PC-3 (cell line): ENCODE results near the gene PLAGL1. TPM values are rescaled to one million over a fixed set of nuclear protein-coding genes. Genes with fewer than 3 reads are reported as not detected.

Source experiments
- ATAC-seq: fragments of 200-7000 bp; cut with Tn5 transposase; 2 replicates; pipeline ENCODE4 v1.9.1; 2020; ENCODE audit warnings: mild to moderate bottlenecking, moderate library complexity
- BruUV-seq: library from RNA; stranded (reverse); fragments of 400-500 nt; replicated peaks from 2 replicates; lab custom pipeline; 2021; lab: Mats Ljungman, UMichigan
- CTCF ChIA-PET: fragments of 300-600 bp; sonication (Branson Sonifier 250); formaldehyde crosslinking; loops from one replicate; lab custom pipeline; 2022; ENCODE audit warnings: antibody characterized with exemption; lab: Charles Lee
- POLR2A ChIA-PET: fragments of 300-600 bp; sonication (Branson Sonifier 250); formaldehyde crosslinking; loops from one replicate; lab custom pipeline; 2022; ENCODE audit warnings: antibody characterized with exemption; ENCODE audit not compliant: unreplicated experiment; lab: Charles Lee
- DNase-seq: peaks from one replicate; pipeline ENCODE4 v3.0.0-alpha.2; 2015
- H2AFZ ChIP-seq: fragments of 300-600 bp; sonication (generic); 2 replicates; pipeline ENCODE4 v1.6.0; 2016; ENCODE audit warnings: antibody characterized with exemption, low read length
- H3F3A ChIP-seq: fragments of 300-600 bp; sonication (generic); one replicate; pipeline ENCODE4 v1.6.0; 2017; ENCODE audit warnings: antibody characterized with exemption, low read length, control low read depth, mild to moderate bottlenecking; ENCODE audit not compliant: unreplicated experiment
- H3K27ac ChIP-seq: fragments of 300-600 bp; sonication (generic); 2 replicates; pipeline ENCODE4 v1.5.1; 2016; ENCODE audit warnings: mild to moderate bottlenecking, low read length
- H3K27me3 ChIP-seq: fragments of 300-600 bp; sonication (generic); 2 replicates; pipeline ENCODE4 v1.6.1; 2016; ENCODE audit warnings: low read length, mixed read lengths
- H3K36me3 ChIP-seq: fragments of 300-600 bp; sonication (generic); 2 replicates; pipeline ENCODE4 v1.6.1; 2016; ENCODE audit warnings: low read depth, mixed run types, low read length, mixed read lengths
- H3K4me1 ChIP-seq: fragments of 300-600 bp; sonication (generic); 2 replicates; pipeline ENCODE4 v1.5.1; 2016; ENCODE audit warnings: low read length; ENCODE audit not compliant: insufficient read depth
- H3K4me2 ChIP-seq: fragments of 300-600 bp; sonication (generic); 2 replicates; pipeline ENCODE4 v1.6.0; 2016; ENCODE audit warnings: low read length
- H3K4me3 ChIP-seq: fragments of 300-600 bp; sonication (generic); 2 replicates; pipeline ENCODE4 v1.5.1; 2016; ENCODE audit warnings: mild to moderate bottlenecking, low read length, mixed read lengths
- H3K79me2 ChIP-seq: fragments of 300-600 bp; sonication (generic); 2 replicates; pipeline ENCODE4 v1.6.1; 2017; ENCODE audit warnings: low read length, mixed read lengths
- H3K9ac ChIP-seq: fragments of 300-600 bp; sonication (generic); 2 replicates; pipeline ENCODE4 v1.6.0; 2016; ENCODE audit warnings: mild to moderate bottlenecking, low read length
- H3K9me2 ChIP-seq: fragments of 300-600 bp; sonication (generic); replicated peaks from 2 replicates; pipeline ENCODE4 v1.6.1; 2016; ENCODE audit warnings: mixed run types, low read length, mixed read lengths
- H3K9me3 ChIP-seq: fragments of 300-600 bp; sonication (generic); 2 replicates; pipeline ENCODE4 v1.6.1; 2016; ENCODE audit warnings: low read length, mixed read lengths
- H4K20me1 ChIP-seq: fragments of 300-600 bp; sonication (generic); 2 replicates; pipeline ENCODE4 v1.6.1; 2016; ENCODE audit warnings: low read length, mixed read lengths
- EZH2 ChIP-seq: fragments of 300-600 bp; sonication (generic); IDR thresholded peaks from one replicate; pipeline ENCODE4 v1.6.1; 2017; ENCODE audit warnings: antibody characterized with exemption, mild to moderate bottlenecking, low read length; ENCODE audit not compliant: unreplicated experiment
- EZH2phosphoT487 ChIP-seq: fragments of 300-600 bp; sonication (generic); IDR thresholded peaks from 2 replicates; pipeline ENCODE4 v1.6.1; 2018; ENCODE audit warnings: mild to moderate bottlenecking, antibody characterized with exemption, low read length, borderline replicate concordance
- intact Hi-C: fragments of 100-400 bp; cut with micrococcal nuclease; formaldehyde crosslinking; loops from 2 replicates; pipeline ENCODE4 v1.9.0; 2023
- total RNA-seq: library from RNA; depleted of rRNA; stranded (reverse); fragments of >200 nt; gene quantifications from 2 replicates; pipeline ENCODE4 v1.2.3, GENCODE V29; 2014
- TF ChIP-seq, protein P1 (sequence below): fragments of 300-600 bp; sonication (generic); conservative IDR thresholded peaks from 2 replicates; pipeline ENCODE4 v1.5.1; 2017; ENCODE audit warnings: antibody characterized with exemption, low read depth, mild to moderate bottlenecking, low read length

PLAGL1 gene
- total RNA-seq, 1 experiment from 2014 or later, result 14.4 TPM

DNA sequence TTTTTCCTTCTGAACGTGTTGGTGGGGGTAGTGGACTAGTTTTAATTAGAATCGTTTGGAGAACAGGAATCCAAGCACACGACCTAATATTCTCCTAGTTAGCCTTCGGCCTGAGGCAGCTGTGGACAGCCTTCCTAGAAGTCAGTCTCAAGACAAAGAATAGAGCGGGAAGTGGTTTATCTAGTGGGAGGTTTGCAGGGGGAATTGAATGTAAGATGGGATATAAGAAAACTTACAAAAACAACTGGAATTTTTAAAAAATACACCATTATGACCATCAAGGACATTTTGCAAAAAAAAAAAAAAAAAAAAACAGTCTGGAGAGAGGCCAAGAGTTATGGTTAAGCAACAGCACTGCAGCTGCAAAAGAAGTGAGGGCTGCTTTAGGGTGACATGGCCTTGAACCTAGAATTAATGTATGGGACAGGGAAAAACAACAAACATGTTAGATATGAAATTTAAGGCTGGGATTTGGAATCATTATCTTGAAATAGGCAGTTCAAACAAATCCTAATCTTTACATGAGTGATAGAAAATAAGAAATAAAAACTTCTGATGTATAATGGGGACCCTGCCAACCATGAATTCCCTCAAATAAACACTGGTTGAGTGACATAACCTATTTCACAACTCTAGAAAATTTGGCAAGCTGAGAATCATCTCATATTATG lies 40.2 kb downstream of the PLAGL1 start:
- ChIA-PET POLR2A (no interaction called here), CTCF (no interaction called here)

DNA sequence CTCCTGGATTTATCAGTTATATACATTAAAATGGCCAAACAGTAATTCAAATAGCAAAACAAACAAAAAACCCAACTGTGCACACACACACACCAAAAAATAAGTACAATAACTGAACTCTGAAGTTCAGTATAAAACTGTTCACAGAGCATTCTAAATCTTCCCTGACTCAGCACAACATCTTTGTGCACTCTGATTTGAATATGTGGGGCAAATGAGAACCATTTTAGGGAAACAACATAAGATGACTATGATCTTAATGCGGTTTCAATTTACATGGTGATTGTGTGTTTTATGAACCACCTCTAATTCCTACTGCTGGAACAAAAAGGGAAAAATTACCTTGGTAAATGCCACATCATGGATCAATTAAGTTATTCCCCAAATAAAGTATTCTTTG lies 41.7 kb downstream of the PLAGL1 start:
- Histone ChIP-seq H3K27me3 (no peaks in the 10 kb centered on the region), H3K9me3 (no peaks in the 10 kb centered on the region), H3K9me2 (no peaks in the 10 kb centered on the region), H3K79me2 (no peaks in the 10 kb centered on the region), H3K4me1 (no peaks in the 10 kb centered on the region), H2AFZ (no peak overlapping the region), H3K4me2 (no peak overlapping the region), H3K9ac (no peak overlapping the region), H3K36me3 (peaks cover 3% of the 10 kb centered on the region; the same call in 1 of the 2 replicates), H3K27ac (no peak overlapping the region), H4K20me1 (no peaks in the 10 kb centered on the region), H3K4me3 (no peak overlapping the region), H3F3A (no peaks in the 10 kb centered on the region)
- POLR2A ChIA-PET, result no interaction called here
- CTCF ChIA-PET, result no interaction called here
- no TSS peak for BruUV-seq
- TF ChIP-seq EZH2 (no peak), EZH2phosphoT487 (no peak)
- TF ChIP-seq, protein P1, sequence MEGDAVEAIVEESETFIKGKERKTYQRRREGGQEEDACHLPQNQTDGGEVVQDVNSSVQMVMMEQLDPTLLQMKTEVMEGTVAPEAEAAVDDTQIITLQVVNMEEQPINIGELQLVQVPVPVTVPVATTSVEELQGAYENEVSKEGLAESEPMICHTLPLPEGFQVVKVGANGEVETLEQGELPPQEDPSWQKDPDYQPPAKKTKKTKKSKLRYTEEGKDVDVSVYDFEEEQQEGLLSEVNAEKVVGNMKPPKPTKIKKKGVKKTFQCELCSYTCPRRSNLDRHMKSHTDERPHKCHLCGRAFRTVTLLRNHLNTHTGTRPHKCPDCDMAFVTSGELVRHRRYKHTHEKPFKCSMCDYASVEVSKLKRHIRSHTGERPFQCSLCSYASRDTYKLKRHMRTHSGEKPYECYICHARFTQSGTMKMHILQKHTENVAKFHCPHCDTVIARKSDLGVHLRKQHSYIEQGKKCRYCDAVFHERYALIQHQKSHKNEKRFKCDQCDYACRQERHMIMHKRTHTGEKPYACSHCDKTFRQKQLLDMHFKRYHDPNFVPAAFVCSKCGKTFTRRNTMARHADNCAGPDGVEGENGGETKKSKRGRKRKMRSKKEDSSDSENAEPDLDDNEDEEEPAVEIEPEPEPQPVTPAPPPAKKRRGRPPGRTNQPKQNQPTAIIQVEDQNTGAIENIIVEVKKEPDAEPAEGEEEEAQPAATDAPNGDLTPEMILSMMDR, result no peak
- DNase-seq (no peak), ATAC-seq (no peak)
- intact Hi-C loops, result no loop called here

More for the DNA sequence above, 40.2 kb downstream of the PLAGL1 start:
- BruUV-seq, result no TSS peak
- TF ChIP-seq EZH2, result no peak
- TF ChIP-seq, protein P1, result no peak
- no peak for TF ChIP-seq EZH2phosphoT487
- Histone ChIP-seq H3K9ac (no peak overlapping the region), H3K9me3 (no peaks in the 10 kb centered on the region), H3K9me2 (no peaks in the 10 kb centered on the region), H3K36me3 (peaks cover 3% of the 10 kb centered on the region; the same call in 1 of the 2 replicates), H3K4me2 (no peak overlapping the region), H4K20me1 (no peaks in the 10 kb centered on the region), H3F3A (no peaks in the 10 kb centered on the region), H3K79me2 (no peaks in the 10 kb centered on the region), H2AFZ (no peak overlapping the region), H3K27me3 (no peaks in the 10 kb centered on the region), H3K4me3 (no peak overlapping the region), H3K4me1 (no peaks in the 10 kb centered on the region), H3K27ac (no peak overlapping the region)
- DNase-seq (no peak), ATAC-seq (no peak)
- intact Hi-C loops, result no loop called here

DNA sequence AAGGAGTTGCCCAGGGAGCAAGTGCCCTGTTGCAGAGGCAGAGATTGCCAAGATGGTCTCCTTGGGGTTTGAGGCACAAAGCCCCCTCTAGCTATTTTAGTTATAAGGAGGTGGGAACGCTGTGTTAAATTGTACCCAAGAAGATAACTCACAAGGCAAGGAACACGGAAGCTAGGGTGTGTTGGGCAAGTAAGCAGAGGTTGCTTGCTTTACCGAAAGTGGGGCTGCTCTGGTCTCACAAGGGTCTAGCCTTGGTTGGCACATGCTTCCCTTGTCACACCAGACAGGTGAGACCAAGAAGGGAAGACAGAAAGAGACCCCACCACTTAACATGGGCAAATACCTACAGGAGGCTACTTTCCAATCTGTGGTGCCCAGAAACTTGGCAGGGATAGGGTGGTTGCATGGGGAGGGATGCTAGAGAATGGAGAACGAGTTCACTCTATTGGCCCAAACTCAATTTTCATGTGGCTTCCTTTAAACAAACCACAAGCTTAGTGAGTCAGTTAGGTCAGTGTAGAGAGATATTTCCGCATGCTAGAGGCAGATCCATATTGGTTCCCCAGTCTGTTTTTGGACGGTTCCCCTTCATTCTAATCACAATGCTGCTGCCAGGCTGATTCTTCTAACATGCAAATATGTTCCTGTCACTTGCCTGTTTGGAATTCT lies 42.4 kb downstream of the PLAGL1 start:
- H3K4me2 ChIP-seq, result no peak overlapping the region
- no peak for TF ChIP-seq EZH2
- TF ChIP-seq, protein P1, result no peak
- no peak for TF ChIP-seq EZH2phosphoT487
- H3F3A ChIP-seq, result no peaks in the 10 kb centered on the region
- CTCF ChIA-PET, result no interaction called here
- no peaks in the 10 kb centered on the region for H3K27me3 ChIP-seq
- no peaks in the 10 kb centered on the region for H3K9me3 ChIP-seq
- intact Hi-C loops, result no loop called here
- no peak overlapping the region for H2AFZ ChIP-seq
- H3K4me1 ChIP-seq, result no peaks in the 10 kb centered on the region
- no peaks in the 10 kb centered on the region for H4K20me1 ChIP-seq
- no TSS peak for BruUV-seq
- no peak overlapping the region for H3K4me3 ChIP-seq
- no peaks in the 10 kb centered on the region for H3K79me2 ChIP-seq
- DNase-seq (peak; percentile 23), ATAC-seq (no peak)
- peaks cover 3% of the 10 kb centered on the region; the same call in 1 of the 2 replicates for H3K36me3 ChIP-seq
- no peak overlapping the region for H3K27ac ChIP-seq
- H3K9ac ChIP-seq, result no peak overlapping the region
- POLR2A ChIA-PET, result no interaction called here
- no peaks in the 10 kb centered on the region for H3K9me2 ChIP-seq
